Breast epithelium (tissue), 4 donors: ENCODE data around the gene PARP4. TPM values are rescaled to one million over a fixed set of nuclear protein-coding genes. Genes with fewer than 3 reads are reported as not detected.
"Not testable (repeated sequence)": the region's sequence is repeated elsewhere in the genome, so short reads cannot be mapped to it uniquely, and the experiment has no call there.

Source experiments
- DNase-seq, 2 donors: peaks; one replicate each; pipeline ENCODE4 v3.0.0-alpha.2; 2019; ENCODE audit warnings: low spot score in 2 of 2
- H3K27ac ChIP-seq, 2 donors: fragments of 200-600 bp; sonication (generic) in 1 of 2; one replicate each; pipeline ENCODE4 v1.5.1; 2016 to 2019; ENCODE audit warnings: mild to moderate bottlenecking in 1 of 2
- H3K27me3 ChIP-seq, 2 donors: fragments of 200-600 bp; sonication (generic) in 1 of 2; one replicate each; pipeline versions ENCODE4 v1.5.1 to v1.6.0; 2017 to 2019; ENCODE audit warnings: control low read depth in 1 of 2, mild to moderate bottlenecking in 1 of 2
- H3K36me3 ChIP-seq: fragments of 200-600 bp; one replicate; pipeline ENCODE4 v1.5.1; 2019
- H3K4me1 ChIP-seq, 2 donors: fragments of 200-600 bp; sonication (generic); one replicate each; pipeline ENCODE4 v1.5.1; 2016 to 2019; ENCODE audit warnings: control low read depth in 1 of 2
- H3K4me3 ChIP-seq, 3 donors: fragments of 200-600 bp; sonication (generic); 1 replicate in 2 of 3; 2 replicates in 1 of 3; pipeline ENCODE4 v1.5.1; 2016 to 2019; ENCODE audit warnings: mild to moderate bottlenecking in 3 of 3, moderate library complexity in 2 of 3
- H3K9me3 ChIP-seq, 2 donors: fragments of 200-600 bp; sonication (generic) in 1 of 2; one replicate each; pipeline ENCODE4 v1.5.1; 2016 to 2019; ENCODE audit warnings: control low read depth in 1 of 2
- CTCF ChIP-seq, 3 donors: fragments of 450-650 bp; IDR thresholded peaks; one replicate each; pipeline ENCODE4 v1.5.1; 2016 to 2017; ENCODE audit warnings: antibody characterized with exemption in 3 of 3, mild to moderate bottlenecking in 3 of 3, moderate library complexity in 3 of 3
- POLR2A ChIP-seq: fragments of 450-650 bp; IDR thresholded peaks from one replicate; pipeline ENCODE4 v1.6.1; 2016; ENCODE audit warnings: antibody characterized with exemption, mild to moderate bottlenecking, moderate library complexity
- POLR2AphosphoS5 ChIP-seq, 3 donors: sonication (generic); formaldehyde crosslinking; IDR thresholded peaks; one replicate each; pipeline ENCODE4 v1.6.1; 2017; ENCODE audit warnings: antibody characterized with exemption in 3 of 3
- intact Hi-C: fragments of 100-400 bp; cut with DNase I; formaldehyde crosslinking; loops from one replicate; pipeline ENCODE4 v1.15.1; 2023; ENCODE audit warnings: low total_unique reads
- total RNA-seq, 3 donors: library from RNA; depleted of rRNA; stranded (reverse); fragments of >200 nt; gene quantifications; one replicate each; pipeline ENCODE4 v1.1.0, GENCODE V29; 2016

PARP4 gene
- total RNA-seq, 3 donors from 2014 or later, result 54.1 to 67.0 (median 62.5) TPM

DNA sequence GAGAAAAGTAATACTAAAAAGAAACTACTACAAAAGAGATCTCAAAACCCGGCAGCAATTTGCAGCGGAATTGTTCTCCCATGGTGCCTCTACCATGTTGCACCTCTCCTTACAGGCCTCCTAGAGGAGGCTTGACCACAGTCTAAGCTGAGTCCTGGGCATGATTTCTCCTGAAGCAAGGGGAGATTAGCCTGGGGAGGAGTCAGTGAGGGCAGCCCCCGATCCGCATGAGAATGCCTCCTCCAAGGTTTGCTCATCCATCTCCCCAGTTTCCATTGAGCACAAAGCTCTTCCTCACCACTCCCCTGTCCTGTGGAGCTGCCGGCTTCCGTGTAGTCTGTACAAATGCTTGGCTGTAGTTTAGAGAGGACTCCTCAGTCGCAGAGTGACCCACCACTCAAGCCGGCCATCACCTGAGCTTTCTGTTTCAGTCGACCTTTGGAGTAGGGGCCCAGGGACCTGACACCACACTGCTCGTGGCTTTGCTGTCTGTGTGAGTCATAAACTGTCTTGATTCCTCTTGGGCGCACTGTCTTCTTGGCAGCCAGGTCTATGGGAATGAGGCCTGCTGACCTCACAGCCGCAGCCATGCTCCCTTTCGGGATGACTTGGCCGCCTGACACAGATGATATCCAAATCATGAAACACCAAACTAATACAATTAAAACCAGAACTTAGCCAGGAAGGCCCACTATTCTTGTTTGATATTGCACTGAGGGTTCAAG, 130.9 kb downstream of the PARP4 start:
- no peak overlapping the region for H3K4me3 ChIP-seq
- H3K27ac ChIP-seq, result no peak overlapping the region
- no peak for DNase-seq
- intact Hi-C loops, result no loop called here
- H3K4me1 ChIP-seq, result no peaks in the 10 kb centered on the region
- no peaks in the 10 kb centered on the region for H3K27me3 ChIP-seq
- TF ChIP-seq POLR2A (no peak), POLR2AphosphoS5 (IDR thresholded peaks at IDR 0.05) (no peak), CTCF (IDR thresholded peaks at IDR 0.05) (no peak)
- H3K9me3 ChIP-seq, result no peaks in the 10 kb centered on the region
- H3K36me3 ChIP-seq, result no peaks in the 10 kb centered on the region

GRCh38 chr13:24380881-24381280, 131.7 kb downstream of the PARP4 start:
- intact Hi-C loops, result not testable (repeated sequence)

GRCh38 chr13:24380227-24380626, 132.4 kb downstream of the PARP4 start:
- intact Hi-C loops, H3K27ac ChIP-seq, H3K4me3 ChIP-seq, H3K36me3 ChIP-seq, H3K27me3 ChIP-seq, H3K4me1 ChIP-seq, DNase-seq, H3K9me3 ChIP-seq: not testable (repeated sequence)

More at GRCh38 chr13:24380881-24381280, 131.7 kb downstream of the PARP4 start:
- H3K27me3 ChIP-seq, H3K4me1 ChIP-seq, H3K36me3 ChIP-seq, H3K27ac ChIP-seq, DNase-seq, H3K9me3 ChIP-seq, H3K4me3 ChIP-seq: not testable (repeated sequence)

GRCh38 chr13:24371273-24371672, 141.3 kb downstream of the PARP4 start:
- H3K36me3 ChIP-seq, H3K27me3 ChIP-seq, intact Hi-C loops, H3K9me3 ChIP-seq, H3K27ac ChIP-seq, H3K4me3 ChIP-seq, H3K4me1 ChIP-seq, DNase-seq: not testable (repeated sequence)

Other genes starting within 250 kb of the PARP4 start
- gene C1QTNF9, start 203.2 kb downstream of the PARP4 start, total RNA-seq, result under 1 TPM in 2 of 3 donors, not detected in 1; 0.15 to 0.64 TPM
- gene ATP12A, start 167.6 kb upstream of the PARP4 start, total RNA-seq, result not detected